Keratinocyte (primary cell): ENCODE data around the gene COL6A5.

ENCODE experiments used
- CTCF ChIP-seq, 3 experiments: IDR thresholded peaks in 1 of 3; conservative IDR thresholded peaks in 1 of 3; optimal IDR thresholded peaks in 1 of 3; 2 replicates in 2 of 3; 3 replicates in 1 of 3; pipeline versions ENCODE3 to v1.5.1; 2011; ENCODE audit warnings: low read length in 3 of 3, mild to moderate bottlenecking in 3 of 3, moderate library complexity in 2 of 3, control low read depth in 1 of 3, inconsistent platforms in 1 of 3; ENCODE audit not compliant: insufficient read depth in 2 of 3; ENCODE audit errors: extremely low read depth in 1 of 3
- EZH2 ChIP-seq: IDR thresholded peaks from one replicate; pipeline ENCODE4 v1.6.1; 2012; ENCODE audit warnings: inconsistent platforms, mild to moderate bottlenecking, low read length, moderate library complexity

- TF ChIP-seq CTCF (optimal IDR thresholded peaks at IDR 0.05 in 1 of 3, IDR thresholded peaks at IDR 0.05 in 1 of 3, conservative IDR thresholded peaks at IDR 0.05 in 1 of 3; ENCODE audit: extremely low read depth in 1 of 3, insufficient read depth in 2 of 3, low read length in 3 of 3) (no peak), EZH2 (no peak)
These were observed 80.7 kb downstream of the COL6A5 start for GRCh38 chr3:130426206-130426605.
